ENCODE results near the gene MEG3. TPM values are rescaled to one million over a fixed set of nuclear protein-coding genes. Genes with fewer than 3 reads are reported as not detected.
A peak's percentile ranks its signal among the peaks of the same experiment; 100 is the strongest.

MEG3 gene
- total and polyA plus RNA-seq, 2 of the 8 experiments (the other 6 are each of a cell fraction or from before 2014, with no cell fraction given) = 0.17 to 1.1 TPM

GRCh38 chr14:100827101-100828021 lies 1.4 kb downstream of the MEG3 start:
- TF ChIP-seq JUND (IDR thresholded peaks at IDR 0.05; ENCODE audit: low read length) (no peak), RAD21 (IDR thresholded peaks at IDR 0.05 in 1 of 2, conservative IDR thresholded peaks at IDR 0.05 in 1 of 2; ENCODE audit: low read depth in 2 of 2, low read length in 2 of 2) (0 out of 4 replicates have a peak, but pooled peaks of 1 of the 2 experiments have one; percentile 1)
- H2AK5ac ChIP-seq (ENCODE audit: low read depth, low read length) = no peak overlapping the region
- no peak overlapping the region for H3K4me3 ChIP-seq (ENCODE audit: extremely low read depth in 1 of 4, insufficient read depth in 2 of 4, low read depth in 3 of 4, low read length in 4 of 4)
- no peak for DNase-seq (ENCODE audit: low read depth in 1 of 2, low spot score in 2 of 2)
- no peak overlapping the region for H4K5ac ChIP-seq (ENCODE audit: insufficient read length, low read depth, low read length)
- POLR2A ChIA-PET (ENCODE audit: partially characterized antibody) = no interaction called here
- no peak overlapping the region for H2BK12ac ChIP-seq (ENCODE audit: low read depth, low read length)
- no peak overlapping the region for H4K91ac ChIP-seq (replicated peaks; ENCODE audit: insufficient read length, low read length)
- H2BK20ac ChIP-seq (ENCODE audit: low read length) = no peak overlapping the region
- no peak overlapping the region for H3K14ac ChIP-seq (ENCODE audit: insufficient read length)
- H2BK15ac ChIP-seq (ENCODE audit: low read length) = no peak overlapping the region
- no peaks in the 10 kb centered on the region for H4K20me1 ChIP-seq (replicated peaks in 1 of 2; ENCODE audit: control insufficient read depth in 1 of 2, insufficient read depth in 2 of 2, low read length in 2 of 2)
- no peak overlapping the region for H2AFZ ChIP-seq (ENCODE audit: low read length)
- H4K8ac ChIP-seq (ENCODE audit: extremely low read depth, insufficient read depth, low read length) = no peak overlapping the region; the same call in 1 of the 2 replicates
- no peak overlapping the region for H2BK5ac ChIP-seq (ENCODE audit: low read depth, low read length)
- H3K79me2 ChIP-seq (ENCODE audit: control insufficient read depth in 1 of 2, insufficient read depth in 2 of 2, low read length in 2 of 2) = no peaks in the 10 kb centered on the region
- H3K23me2 ChIP-seq (ENCODE audit: low read depth, low read length) = no peaks in the 10 kb centered on the region; the same call in 1 of the 2 replicates
- H3K9me3 ChIP-seq (ENCODE audit: insufficient read depth in 2 of 2, low read depth in 1 of 2, low read length in 1 of 2) = peaks cover 4 to 27% of the 10 kb centered on the region in 2 experiments; a peak in 2 of 4 replicates
- 96% methylated on average over 32 of the region's 61 CpGs; no CpG with 5 or more reads in 1 of the 2 experiments for WGBS, 2 experiments (ENCODE audit: extremely low coverage in 1 of 2, insufficient coverage in 1 of 2, insufficient read length in 1 of 2, insufficient replicate concordance in 2 of 2, low coverage in 1 of 2, low lambda C conversion rate in 2 of 2, missing lambda C conversion rate in 1 of 2)
- no peaks in the 10 kb centered on the region for H3K79me1 ChIP-seq (ENCODE audit: low read depth, low read length)
- H3K23ac ChIP-seq (ENCODE audit: insufficient read length) = no peak overlapping the region
- CTCF ChIA-PET (ENCODE audit: partially characterized antibody) = interaction anchor here (1.0 to 1.3 kb wide), 2 partner anchors 10 to 39 kb away, joined by 3 read pairs; no protein-coding TSS in a partner anchor
- no peak overlapping the region for H3K18ac ChIP-seq (ENCODE audit: extremely low read depth, low read length)
- H3K9ac ChIP-seq (replicated peaks in 1 of 4; ENCODE audit: extremely low read depth in 1 of 4, low read depth in 3 of 4, low read length in 3 of 4) = no peak overlapping the region
- H3K27ac ChIP-seq (ENCODE audit: low read depth, low read length) = no peak overlapping the region
- no peak overlapping the region for H3K4me2 ChIP-seq (ENCODE audit: insufficient read depth in 1 of 2, low read depth in 2 of 2, low read length in 2 of 2)
- H3K36me3 ChIP-seq (ENCODE audit: control insufficient read depth in 2 of 4, insufficient read depth in 4 of 4, low read length in 3 of 4) = no peaks in the 10 kb centered on the region; a peak in 1 of 8 replicates
- H3K4ac ChIP-seq (replicated peaks; ENCODE audit: insufficient read length, low read depth, low read length) = no peak overlapping the region
- FAIRE-seq = no peak
- no peak overlapping the region for H3K56ac ChIP-seq (replicated peaks; ENCODE audit: insufficient read length, low read depth, low read length)
- no peak overlapping the region for H2BK120ac ChIP-seq (replicated peaks; ENCODE audit: low read depth, low read length)
- peaks cover 1 to 17% (median 7%) of the 10 kb centered on the region in 4 experiments; a peak in 6 of 7 replicates for H3K4me1 ChIP-seq (replicated peaks in 1 of 4; ENCODE audit: control insufficient read depth in 3 of 4, insufficient read depth in 4 of 4, low read length in 3 of 4)
- no peaks in the 10 kb centered on the region; a peak in 1 of 7 replicates for H3K27me3 ChIP-seq (replicated peaks in 1 of 4; ENCODE audit: control insufficient read depth in 3 of 4, extremely low read depth in 1 of 4, insufficient read depth in 3 of 4, low read length in 3 of 4)

Data from H1 (cell line).